ENCODE data around the gene ZBTB20.
A peak's percentile ranks its signal among the peaks of the same experiment; 100 is the strongest.

ZBTB20 gene

GRCh38 chr3:114404590-114404989 lies 742.5 kb downstream of the ZBTB20 start:
- Histone ChIP-seq H2BK12ac (ENCODE audit: low read length in 2 of 2) (no peak overlapping the region), H2BK120ac (ENCODE audit: low read depth, low read length) (no peak overlapping the region), H3K9me3 (ENCODE audit: control insufficient read depth, low read length) (no peaks in the 10 kb centered on the region), H2BK5ac (ENCODE audit: low read depth, low read length, poor library complexity, severe bottlenecking) (no peak overlapping the region), H4K8ac (ENCODE audit: low read length) (peak overlapping the region; percentile 23), H3K4me3 (ENCODE audit: insufficient read depth in 1 of 2, low read depth in 1 of 2, low read length in 2 of 2) (no peak overlapping the region), H3K4ac (ENCODE audit: low read depth in 1 of 2, low read length in 2 of 2) (no peak overlapping the region), H2AFZ (ENCODE audit: low read depth, low read length) (no peak overlapping the region), H3K36me3 (ENCODE audit: control insufficient read depth in 1 of 2, insufficient read depth in 2 of 2, low read depth in 1 of 2, low read length in 2 of 2) (no peaks in the 10 kb centered on the region), H3K27me3 (ENCODE audit: control insufficient read depth in 1 of 2, insufficient read depth in 1 of 2, low read length in 2 of 2) (no peaks in the 10 kb centered on the region), H3K9ac (ENCODE audit: low read length) (peak overlapping the region; percentile 19), H3K79me1 (replicated peaks; ENCODE audit: low read length, poor library complexity, severe bottlenecking) (peaks cover 28% of the 10 kb centered on the region), H2BK15ac (ENCODE audit: low read depth, poor library complexity, severe bottlenecking) (no peak overlapping the region), H3K4me2 (ENCODE audit: low read length, poor library complexity, severe bottlenecking) (no peak overlapping the region), H3K4me1 (ENCODE audit: control insufficient read depth, insufficient read depth, low read depth, low read length) (peaks cover 7% of the 10 kb centered on the region), H3K23ac (ENCODE audit: low read length in 2 of 2) (no peak overlapping the region), H3K27ac (ENCODE audit: low read length, poor library complexity, severe bottlenecking) (no peak overlapping the region), H4K91ac (ENCODE audit: low read length) (no peak overlapping the region), H3K18ac (ENCODE audit: low read depth in 1 of 2, low read length in 2 of 2) (peak overlapping the region in 1 of 2 experiments; percentile 59), H3K14ac (ENCODE audit: low read length in 2 of 2) (no peak overlapping the region), H2AK5ac (ENCODE audit: low read length, severe bottlenecking) (peak overlapping the region; percentile 55)
- DNase-seq: peak; percentile 52
- 47% methylated on average over 5 of the region's 6 CpGs for WGBS

- Histone ChIP-seq H3K18ac (ENCODE audit: low read depth in 1 of 2, low read length in 2 of 2) (no peak overlapping the region), H3K4me1 (ENCODE audit: control insufficient read depth, insufficient read depth, low read depth, low read length) (peaks cover 5% of the 10 kb centered on the region), H2BK15ac (ENCODE audit: low read depth, poor library complexity, severe bottlenecking) (no peak overlapping the region), H3K14ac (ENCODE audit: low read length in 2 of 2) (no peak overlapping the region), H2BK12ac (ENCODE audit: low read length in 2 of 2) (no peak overlapping the region), H2BK5ac (ENCODE audit: low read depth, low read length, poor library complexity, severe bottlenecking) (no peak overlapping the region), H3K9ac (ENCODE audit: low read length) (no peak overlapping the region), H3K27ac (ENCODE audit: low read length, poor library complexity, severe bottlenecking) (no peak overlapping the region), H2AFZ (ENCODE audit: low read depth, low read length) (no peak overlapping the region), H3K23ac (ENCODE audit: low read length in 2 of 2) (no peak overlapping the region), H3K27me3 (ENCODE audit: control insufficient read depth in 1 of 2, insufficient read depth in 1 of 2, low read length in 2 of 2) (no peaks in the 10 kb centered on the region), H3K79me1 (replicated peaks; ENCODE audit: low read length, poor library complexity, severe bottlenecking) (peaks cover 20% of the 10 kb centered on the region), H3K9me3 (ENCODE audit: control insufficient read depth, low read length) (no peaks in the 10 kb centered on the region), H2AK5ac (ENCODE audit: low read length, severe bottlenecking) (no peak overlapping the region), H2BK120ac (ENCODE audit: low read depth, low read length) (no peak overlapping the region), H3K4me2 (ENCODE audit: low read length, poor library complexity, severe bottlenecking) (no peak overlapping the region), H4K91ac (ENCODE audit: low read length) (no peak overlapping the region), H3K4me3 (ENCODE audit: insufficient read depth in 1 of 2, low read depth in 1 of 2, low read length in 2 of 2) (no peak overlapping the region), H3K4ac (ENCODE audit: low read depth in 1 of 2, low read length in 2 of 2) (no peak overlapping the region), H3K36me3 (ENCODE audit: control insufficient read depth in 1 of 2, insufficient read depth in 2 of 2, low read depth in 1 of 2, low read length in 2 of 2) (no peaks in the 10 kb centered on the region), H4K8ac (ENCODE audit: low read length) (no peak overlapping the region)
- DNase-seq: no peak
- WGBS: 88% methylated on average over 1 of the region's 3 CpGs
These were observed 744.2 kb downstream of the ZBTB20 start for GRCh38 chr3:114402838-114403237.

GRCh38 chr3:114401346-114401745 lies 745.7 kb downstream of the ZBTB20 start:
- Histone ChIP-seq H3K4ac (ENCODE audit: low read depth in 1 of 2, low read length in 2 of 2) (no peak overlapping the region), H3K27ac (ENCODE audit: low read length, poor library complexity, severe bottlenecking) (no peak overlapping the region), H3K79me1 (replicated peaks; ENCODE audit: low read length, poor library complexity, severe bottlenecking) (peaks cover 21% of the 10 kb centered on the region), H3K4me2 (ENCODE audit: low read length, poor library complexity, severe bottlenecking) (no peak overlapping the region), H4K91ac (ENCODE audit: low read length) (no peak overlapping the region), H2AK5ac (ENCODE audit: low read length, severe bottlenecking) (no peak overlapping the region), H4K8ac (ENCODE audit: low read length) (no peak overlapping the region), H3K14ac (ENCODE audit: low read length in 2 of 2) (no peak overlapping the region), H2BK15ac (ENCODE audit: low read depth, poor library complexity, severe bottlenecking) (no peak overlapping the region), H3K36me3 (ENCODE audit: control insufficient read depth in 1 of 2, insufficient read depth in 2 of 2, low read depth in 1 of 2, low read length in 2 of 2) (no peaks in the 10 kb centered on the region), H2BK12ac (ENCODE audit: low read length in 2 of 2) (no peak overlapping the region), H3K18ac (ENCODE audit: low read depth in 1 of 2, low read length in 2 of 2) (no peak overlapping the region), H2BK120ac (ENCODE audit: low read depth, low read length) (no peak overlapping the region), H3K23ac (ENCODE audit: low read length in 2 of 2) (no peak overlapping the region), H3K9ac (ENCODE audit: low read length) (no peak overlapping the region), H2AFZ (ENCODE audit: low read depth, low read length) (no peak overlapping the region), H3K4me3 (ENCODE audit: insufficient read depth in 1 of 2, low read depth in 1 of 2, low read length in 2 of 2) (no peak overlapping the region), H3K9me3 (ENCODE audit: control insufficient read depth, low read length) (no peaks in the 10 kb centered on the region), H3K4me1 (ENCODE audit: control insufficient read depth, insufficient read depth, low read depth, low read length) (peaks cover 5% of the 10 kb centered on the region), H2BK5ac (ENCODE audit: low read depth, low read length, poor library complexity, severe bottlenecking) (no peak overlapping the region), H3K27me3 (ENCODE audit: control insufficient read depth in 1 of 2, insufficient read depth in 1 of 2, low read length in 2 of 2) (no peaks in the 10 kb centered on the region)
- DNase-seq: no peak
- WGBS: 94% methylated on average over 1 of the region's 3 CpGs

DNA sequence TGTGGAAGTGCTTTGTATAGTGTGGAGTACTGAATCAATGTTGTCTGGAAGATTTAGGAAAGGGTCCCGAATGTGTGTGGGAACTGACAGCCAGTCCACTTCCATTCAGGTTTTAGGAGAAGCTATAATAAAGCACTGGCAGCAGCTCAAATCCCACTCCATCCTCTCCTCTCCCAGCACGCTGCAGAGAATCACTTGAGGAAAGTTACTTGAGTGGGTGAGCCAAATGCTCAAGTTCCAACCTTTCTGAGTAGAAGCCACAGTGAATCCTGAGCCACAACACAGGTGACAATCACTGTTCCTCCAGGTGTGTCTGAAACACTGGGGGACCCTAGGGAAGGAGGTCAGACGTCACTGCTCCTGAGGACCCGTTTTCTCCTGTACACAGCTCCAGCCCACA lies 746.7 kb downstream of the ZBTB20 start:
- no peak overlapping the region for H4K91ac ChIP-seq (ENCODE audit: low read length)
- H2AK5ac ChIP-seq (ENCODE audit: low read length, severe bottlenecking): no peak overlapping the region
- H3K4me1 ChIP-seq (ENCODE audit: control insufficient read depth, insufficient read depth, low read depth, low read length): peaks cover 5% of the 10 kb centered on the region
- peak overlapping the region; percentile 70 for H3K9ac ChIP-seq (ENCODE audit: low read length)
- no peak overlapping the region for H3K23ac ChIP-seq (ENCODE audit: low read length in 2 of 2)
- H4K8ac ChIP-seq (ENCODE audit: low read length): no peak overlapping the region
- H3K27me3 ChIP-seq (ENCODE audit: control insufficient read depth in 1 of 2, insufficient read depth in 1 of 2, low read length in 2 of 2): no peaks in the 10 kb centered on the region
- peak overlapping the region in 1 of 2 experiments; percentile 66 for H3K4me3 ChIP-seq (ENCODE audit: insufficient read depth in 1 of 2, low read depth in 1 of 2, low read length in 2 of 2)
- H3K27ac ChIP-seq (ENCODE audit: low read length, poor library complexity, severe bottlenecking): no peak overlapping the region
- no peak overlapping the region for H2BK15ac ChIP-seq (ENCODE audit: low read depth, poor library complexity, severe bottlenecking)
- H3K4ac ChIP-seq (ENCODE audit: low read depth in 1 of 2, low read length in 2 of 2): no peak overlapping the region
- no peak overlapping the region for H2AFZ ChIP-seq (ENCODE audit: low read depth, low read length)
- no peaks in the 10 kb centered on the region for H3K36me3 ChIP-seq (ENCODE audit: control insufficient read depth in 1 of 2, insufficient read depth in 2 of 2, low read depth in 1 of 2, low read length in 2 of 2)
- H3K4me2 ChIP-seq (ENCODE audit: low read length, poor library complexity, severe bottlenecking): no peak overlapping the region
- H3K18ac ChIP-seq (ENCODE audit: low read depth in 1 of 2, low read length in 2 of 2): no peak overlapping the region
- no peak overlapping the region for H2BK12ac ChIP-seq (ENCODE audit: low read length in 2 of 2)
- no peak for DNase-seq
- H2BK120ac ChIP-seq (ENCODE audit: low read depth, low read length): no peak overlapping the region
- WGBS: 88% methylated on average over 4 of the region's 4 CpGs
- no peak overlapping the region for H2BK5ac ChIP-seq (ENCODE audit: low read depth, low read length, poor library complexity, severe bottlenecking)
- H3K14ac ChIP-seq (ENCODE audit: low read length in 2 of 2): no peak overlapping the region
- peaks cover 22% of the 10 kb centered on the region for H3K79me1 ChIP-seq (replicated peaks; ENCODE audit: low read length, poor library complexity, severe bottlenecking)
- no peaks in the 10 kb centered on the region for H3K9me3 ChIP-seq (ENCODE audit: control insufficient read depth, low read length)
